CD4-positive, alpha-beta T cell treated with Interleukin-2 at 100 ng/mL for 4 hours (primary cell): Measurements from ENCODE around the gene PSD4.

ENCODE experiments used
- DNase-seq: peaks from one replicate; pipeline ENCODE4 v3.0.0-alpha.2; 2020; ENCODE audit warnings: low spot score

PSD4 gene

GRCh38 chr2:113167962-113168340 is 5.8 kb upstream of the PSD4 start:
- no peak for DNase-seq

DNA sequence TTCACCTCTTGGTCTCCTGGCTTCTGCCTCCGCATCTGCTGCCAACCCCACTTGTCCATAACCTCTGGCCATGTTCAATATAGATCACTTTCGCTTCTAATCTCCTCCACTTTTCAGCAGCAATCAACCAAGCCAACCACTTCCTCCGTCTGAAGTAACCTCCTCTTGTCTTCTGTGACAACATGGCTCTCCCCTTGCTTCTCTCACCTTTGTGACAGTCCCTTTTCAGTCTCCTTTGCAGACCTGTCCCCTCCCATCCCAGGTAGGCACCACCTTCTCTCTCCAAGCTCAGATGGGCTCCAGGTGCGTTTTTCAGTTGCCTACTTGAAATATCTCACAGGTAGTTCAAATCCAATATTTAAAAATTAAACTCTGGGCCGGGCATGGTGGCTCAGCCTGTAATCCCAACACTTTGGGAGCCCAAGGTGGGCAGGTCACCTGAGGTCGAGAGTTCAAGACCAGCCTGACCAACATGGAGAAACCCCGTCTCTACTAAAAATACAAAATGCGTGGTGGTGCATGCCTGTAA is 4.7 kb upstream of the PSD4 start:
- peak; percentile 62 for DNase-seq

- DNase-seq, result no peak
Observed at GRCh38 chr2:113169586-113169985, 4.2 kb upstream of the PSD4 start.

DNA sequence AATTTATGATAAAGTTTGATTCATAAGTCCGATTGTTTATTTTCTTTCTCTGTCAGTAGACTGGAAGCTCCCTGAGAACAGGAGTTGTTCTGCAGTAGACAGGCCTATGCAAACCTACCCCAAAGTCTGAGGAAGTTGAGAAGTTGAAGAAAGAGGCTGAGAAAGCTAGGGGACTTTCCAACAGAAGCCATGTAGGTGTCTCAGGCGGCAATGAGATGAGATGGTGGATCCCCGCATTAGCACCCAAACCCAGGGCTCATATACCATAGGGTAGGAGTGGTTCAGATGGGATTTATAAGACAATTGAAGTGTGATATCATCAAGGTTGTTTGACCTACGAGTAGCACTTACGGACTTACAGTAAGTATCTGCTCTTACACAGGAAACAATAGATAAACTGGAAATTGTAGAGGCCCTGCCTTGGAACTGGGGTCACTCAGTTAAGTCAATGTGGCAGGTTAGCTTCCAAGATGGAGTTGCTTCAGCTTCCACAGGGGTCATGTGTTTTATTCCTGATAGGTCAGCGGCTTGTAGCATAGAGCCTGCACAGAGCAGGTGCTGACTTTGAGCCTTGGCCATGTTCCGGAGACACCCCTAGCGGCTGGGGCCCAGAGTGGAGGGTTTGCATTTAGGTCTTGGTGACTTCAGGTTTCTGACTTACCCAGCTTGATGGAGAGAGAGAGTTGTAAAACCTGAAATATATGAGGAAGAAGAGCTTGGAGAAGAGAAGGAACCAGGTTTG is 2.3 kb upstream of the PSD4 start:
- DNase-seq, result no peak

DNA sequence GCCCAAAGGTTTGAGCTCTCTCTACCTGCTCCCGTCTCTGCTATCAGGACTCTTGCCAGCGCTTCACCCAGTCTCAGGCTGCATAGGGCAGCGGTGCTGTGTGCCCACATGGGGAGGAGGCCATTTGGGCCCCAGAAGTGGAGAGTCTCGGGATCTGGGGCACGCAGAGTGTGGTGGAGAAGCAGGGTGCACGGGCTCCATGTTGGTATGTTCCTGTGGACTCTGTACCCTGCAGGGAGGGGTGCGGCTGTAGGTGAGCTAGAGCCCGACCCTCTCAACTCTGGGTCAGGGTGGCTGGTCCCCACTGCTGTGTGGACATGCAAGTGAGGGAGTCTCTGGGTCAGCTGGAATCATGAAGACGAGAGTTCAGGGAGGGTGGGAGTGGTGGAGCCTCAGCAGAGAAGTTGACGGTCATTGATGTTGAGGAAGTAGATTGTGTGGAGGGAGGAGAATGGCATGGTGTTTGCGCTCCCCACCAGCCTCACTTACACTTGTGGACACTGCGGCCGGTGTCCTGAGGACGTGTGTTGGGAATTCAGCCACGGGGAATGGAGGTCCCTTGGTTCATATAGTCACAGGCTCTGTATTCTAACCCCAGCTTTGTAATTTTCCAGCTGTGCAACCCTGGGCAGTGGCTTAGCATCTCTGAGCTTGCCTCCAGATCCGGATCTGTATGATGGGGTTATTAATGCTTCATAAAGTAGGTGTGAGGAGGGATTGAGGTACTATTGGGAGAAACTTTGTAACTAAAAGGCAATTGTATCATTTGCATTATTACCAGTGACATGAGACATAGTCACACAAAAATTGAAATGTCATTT is 840 bp upstream of the PSD4 start:
- no peak for DNase-seq

- DNase-seq, result no peak
Observed at GRCh38 chr2:113174376-113174750, 592 bp downstream of the PSD4 start.

GRCh38 chr2:113175042-113175628 is 1.4 kb downstream of the PSD4 start:
- DNase-seq, result peak; percentile 75

- peak; percentile 33 for DNase-seq
Observed at GRCh38 chr2:113175736-113176695, 2.2 kb downstream of the PSD4 start.

DNA sequence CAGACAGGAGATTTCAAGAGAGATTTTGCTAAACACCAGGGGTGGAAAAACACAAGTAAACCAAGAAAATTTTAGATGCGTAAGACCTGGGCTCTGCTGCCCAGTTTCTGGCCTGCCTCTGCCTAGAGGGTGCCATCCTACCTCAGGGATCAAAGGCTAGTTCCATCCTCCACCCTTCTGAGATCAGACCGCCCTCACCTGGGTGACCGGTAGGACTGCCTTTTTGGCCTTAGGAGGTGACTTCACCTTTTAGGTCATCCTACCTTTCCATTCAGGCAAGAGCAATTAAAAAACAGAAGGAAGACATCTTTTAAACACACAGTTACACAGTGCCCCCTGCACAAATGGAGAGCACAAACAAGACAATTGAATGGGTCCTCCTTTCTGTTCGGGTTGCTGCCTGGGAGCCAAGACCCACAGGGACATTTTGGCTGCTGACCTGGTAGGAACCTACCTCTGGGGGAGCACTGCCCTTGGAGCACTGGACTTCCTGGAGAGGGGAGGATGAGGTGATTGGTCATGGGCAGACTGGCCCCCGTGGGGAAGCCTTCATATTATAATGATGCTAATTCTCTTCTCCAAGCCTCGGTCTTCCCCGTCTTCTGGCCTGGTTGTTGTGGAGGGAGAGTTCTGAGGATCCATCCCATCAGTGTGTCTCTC is 3.1 kb downstream of the PSD4 start:
- no peak for DNase-seq

GRCh38 chr2:113178069-113178746 is 4.4 kb downstream of the PSD4 start:
- DNase-seq, result no peak

GRCh38 chr2:113178891-113179290 is 5.1 kb downstream of the PSD4 start:
- DNase-seq, result peak; percentile 53

DNA sequence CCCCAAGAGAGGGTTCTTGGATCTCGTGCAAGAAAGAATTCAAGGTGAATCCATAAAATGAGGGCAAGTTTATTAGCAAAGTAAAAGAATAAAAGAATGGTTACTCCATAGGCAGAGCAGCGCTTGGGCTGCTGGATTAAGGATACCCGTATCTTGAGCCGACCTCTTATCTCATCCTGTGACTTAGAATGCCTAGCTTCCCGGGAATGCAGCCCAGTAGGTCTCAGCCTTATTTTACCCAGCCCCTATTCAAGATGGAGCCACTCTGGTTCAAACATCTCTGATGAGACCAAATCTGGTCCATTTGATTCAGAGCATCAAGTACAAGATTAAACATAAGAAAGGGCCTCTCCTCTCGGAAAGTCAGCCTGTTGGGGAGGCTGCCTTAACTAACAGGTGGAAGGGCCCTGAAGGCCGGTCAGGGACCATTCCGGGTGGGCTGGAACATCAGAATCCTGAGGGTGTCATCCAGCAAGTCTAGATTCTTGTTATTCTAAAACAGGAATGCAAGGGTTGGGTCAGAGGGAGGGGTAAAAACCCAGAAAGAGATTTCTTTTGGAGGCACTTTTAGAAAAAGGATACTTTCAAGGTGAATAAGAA is 5.8 kb downstream of the PSD4 start:
- DNase-seq, result no peak

- peak; percentile 29 for DNase-seq
Observed at GRCh38 chr2:113180131-113180946, 6.6 kb downstream of the PSD4 start.

DNA sequence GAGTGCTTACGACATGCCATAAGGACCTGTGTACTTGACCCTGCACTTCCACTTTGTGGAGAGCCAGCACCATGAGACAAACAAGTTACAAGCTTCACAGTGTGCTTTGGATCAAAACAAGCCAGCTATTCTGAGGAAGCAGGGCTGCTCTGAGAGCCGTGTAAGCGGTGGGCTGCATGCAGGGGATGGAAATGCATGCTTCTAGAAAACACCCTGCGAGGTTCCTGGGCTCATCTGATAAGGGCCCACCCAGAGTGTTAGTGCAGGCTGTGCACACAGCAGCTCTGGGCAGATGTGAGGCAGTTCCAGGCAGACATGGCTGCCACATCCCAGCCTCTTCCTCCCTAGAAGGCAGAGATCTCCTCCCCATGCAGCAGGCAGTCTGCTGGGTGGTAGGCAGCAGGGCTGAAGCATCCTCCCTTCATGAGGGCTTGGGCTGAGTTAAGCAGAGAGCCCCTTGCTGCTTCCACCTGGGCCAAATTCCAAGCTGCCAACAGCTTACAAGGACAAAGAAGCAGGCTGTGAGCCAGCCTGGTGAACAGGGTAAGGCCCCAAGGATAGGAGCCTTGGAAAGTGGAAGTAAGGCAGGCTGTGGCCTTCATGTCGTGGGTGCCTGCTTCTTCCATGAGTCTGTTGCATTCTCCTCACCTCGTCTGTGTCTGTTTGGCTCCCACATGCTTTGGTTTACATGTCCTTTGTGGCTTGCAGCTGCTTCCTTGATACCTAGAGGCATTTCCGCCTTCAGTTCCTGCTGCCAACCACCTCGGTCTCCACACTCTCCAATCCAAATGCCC is 7.7 kb downstream of the PSD4 start:
- no peak for DNase-seq

DNA sequence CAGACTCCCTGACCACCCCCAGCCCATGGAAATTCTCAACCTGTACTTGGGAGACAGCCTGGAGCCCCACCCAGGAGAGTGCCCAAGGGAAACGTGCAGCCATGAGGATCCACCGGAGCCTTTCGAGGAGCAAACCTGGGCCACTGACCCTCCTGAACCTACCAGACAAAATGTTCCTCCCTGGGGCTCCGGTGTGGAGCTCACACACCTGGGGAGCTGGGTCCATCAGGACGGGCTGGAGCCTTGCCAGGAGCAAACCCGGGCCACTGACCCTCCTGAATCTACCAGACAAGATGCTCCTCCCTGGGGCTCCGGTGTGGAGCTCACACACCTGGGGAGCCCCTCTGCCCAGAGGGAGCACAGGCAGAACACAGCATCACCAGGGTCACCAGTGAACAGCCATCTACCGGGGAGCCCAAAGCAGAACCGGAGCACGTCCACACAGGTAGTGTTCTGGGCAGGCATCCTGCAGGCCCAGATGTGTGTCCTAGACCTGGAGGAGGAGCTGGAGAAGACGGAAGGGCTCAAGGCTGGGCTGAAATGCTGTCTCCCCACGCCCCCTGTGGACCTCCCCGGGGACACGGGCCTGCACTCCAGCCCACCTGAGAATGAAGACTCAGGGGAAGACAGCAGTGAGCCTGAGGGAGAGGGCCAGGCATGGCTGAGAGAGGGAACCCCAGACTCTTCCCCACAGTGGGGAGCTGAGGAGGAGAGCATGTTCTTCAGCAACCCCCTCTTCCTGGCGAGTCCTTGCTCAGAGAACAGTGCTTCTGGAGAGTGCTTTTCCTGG is 8.9 kb downstream of the PSD4 start:
- no peak for DNase-seq

DNA sequence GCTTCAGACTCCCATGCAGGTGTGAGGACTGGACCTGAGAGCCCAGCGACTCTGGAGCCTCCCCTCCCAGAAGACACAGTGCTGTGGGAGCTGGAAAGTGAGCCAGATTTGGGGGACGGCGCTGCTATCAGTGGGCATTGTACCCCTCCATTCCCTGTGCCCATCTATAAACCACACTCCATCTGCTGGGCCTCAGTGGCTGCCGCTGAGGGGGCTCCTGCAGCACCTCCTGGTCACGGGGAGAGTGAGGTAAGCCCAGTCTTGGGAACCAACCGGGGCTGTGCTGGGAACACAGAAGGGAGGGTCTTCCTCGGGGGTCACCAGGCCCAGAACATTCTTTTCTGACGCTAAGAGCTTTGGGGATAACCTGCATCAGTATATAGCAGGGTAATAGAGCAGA is 9.5 kb downstream of the PSD4 start:
- DNase-seq, result no peak

DNA sequence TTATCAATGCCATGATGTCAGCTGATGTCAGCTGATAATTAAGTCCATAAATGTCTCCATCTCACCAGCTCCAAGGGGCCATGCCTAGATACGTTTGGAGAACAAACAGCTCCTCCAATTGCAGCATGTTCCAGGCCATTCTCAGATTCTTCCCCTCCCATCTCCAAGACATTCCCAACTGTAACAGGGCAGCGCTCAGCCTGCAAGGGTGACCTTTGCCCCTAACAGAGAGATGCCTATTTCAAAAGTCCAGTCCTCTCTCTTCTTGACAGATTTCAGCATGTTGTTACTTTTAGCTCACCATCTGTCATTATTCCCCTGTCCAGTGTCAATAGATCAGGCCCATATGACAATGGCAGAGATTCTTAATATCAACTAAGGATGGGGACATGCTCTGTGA is 9.9 kb downstream of the PSD4 start:
- DNase-seq, result no peak
